Large intestine (tissue), 3 donors: ENCODE data around the gene RABGEF1. TPM values are rescaled to one million over a fixed set of nuclear protein-coding genes. Genes with fewer than 3 reads are reported as not detected.
"Not testable (repeated sequence)": the region's sequence is repeated elsewhere in the genome, so short reads cannot be mapped to it uniquely, and the experiment has no call there.

ENCODE experiments used
- DNase-seq, 2 donors: peaks; one replicate each; pipeline versions ENCODE4 v3.0.0 to v3.0.0-alpha.2; 2013
- H3K27ac ChIP-seq: one replicate; pipeline ENCODE4 v1.5.1; 2013; ENCODE audit warnings: low read length
- H3K27me3 ChIP-seq: 2 replicates; pipeline ENCODE4 v1.6.1; 2013; ENCODE audit warnings: low read length; ENCODE audit not compliant: control insufficient read depth, insufficient read depth
- H3K36me3 ChIP-seq: 2 replicates; pipeline ENCODE4 v1.6.1; 2013; ENCODE audit warnings: low read length; ENCODE audit not compliant: control insufficient read depth, insufficient read depth
- H3K4me1 ChIP-seq: one replicate; pipeline ENCODE4 v1.6.1; 2013; ENCODE audit warnings: low read length; ENCODE audit not compliant: control insufficient read depth, insufficient read depth
- H3K4me3 ChIP-seq: one replicate; pipeline ENCODE4 v1.5.1; 2013; ENCODE audit warnings: low read length
- H3K9me3 ChIP-seq: one replicate; pipeline ENCODE4 v1.6.1; 2013; ENCODE audit warnings: mild to moderate bottlenecking, low read depth, low read length, moderate library complexity; ENCODE audit not compliant: control insufficient read depth
- WGBS: methylation state at CpG from one replicate; pipeline ENCODE4 v1.1.5; 2013; ENCODE audit warnings: low lambda C conversion rate; ENCODE audit not compliant: insufficient coverage; 5-methylcytosine and 5-hydroxymethylcytosine counted together
- polyA plus RNA-seq: library from polyadenylated mRNA; unstranded; fragments of 120-200 nt; gene quantifications from one replicate; pipeline ENCODE4 v1.2.1, GENCODE V29; 2013

Gene RABGEF1
- polyA plus RNA-seq, 1 donor: 25.0 TPM

DNA sequence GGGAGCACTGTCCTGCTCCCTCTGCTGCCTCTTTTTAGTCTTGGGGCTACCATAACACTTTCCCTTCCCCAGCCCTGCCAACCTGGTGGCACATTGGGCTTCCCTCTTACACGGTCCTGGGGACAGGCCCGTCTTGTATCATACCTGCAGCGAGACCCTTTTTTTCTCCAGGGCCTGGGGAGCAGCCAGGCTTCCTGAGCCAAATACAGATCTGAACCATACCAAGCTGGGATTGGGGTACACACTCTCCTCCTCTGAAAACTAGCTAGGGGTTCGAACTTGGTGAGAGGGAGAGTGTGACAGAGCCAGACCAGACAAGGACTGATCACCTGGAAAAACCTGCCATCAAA, 105.5 kb downstream of the RABGEF1 start:
- not testable (repeated sequence) for H3K27ac ChIP-seq, H3K4me3 ChIP-seq, H3K9me3 ChIP-seq, DNase-seq, H3K36me3 ChIP-seq, H3K27me3 ChIP-seq, H3K4me1 ChIP-seq
- WGBS: no CpG with 5 or more reads among the region's 4 CpGs

DNA sequence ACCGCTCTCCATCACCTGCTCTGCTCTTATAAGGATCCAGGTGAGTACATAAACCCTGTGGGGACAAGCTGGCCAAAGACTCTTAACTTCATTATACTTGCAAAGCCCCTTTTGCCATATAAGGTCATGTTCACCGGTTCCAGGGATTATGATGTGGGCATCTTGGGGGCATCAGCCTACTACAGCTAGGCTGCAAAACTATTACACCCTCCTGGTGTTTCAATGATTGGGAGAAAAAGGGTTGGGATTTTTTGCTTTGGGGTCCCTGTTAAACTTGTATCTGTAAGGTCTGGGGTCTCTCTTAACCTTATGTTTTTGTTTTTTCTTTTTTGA, 107.0 kb downstream of the RABGEF1 start:
- DNase-seq, H3K36me3 ChIP-seq, H3K9me3 ChIP-seq, H3K4me3 ChIP-seq, H3K4me1 ChIP-seq, H3K27ac ChIP-seq, H3K27me3 ChIP-seq: not testable (repeated sequence)
- no CpG with 5 or more reads among the region's 2 CpGs for WGBS

DNA sequence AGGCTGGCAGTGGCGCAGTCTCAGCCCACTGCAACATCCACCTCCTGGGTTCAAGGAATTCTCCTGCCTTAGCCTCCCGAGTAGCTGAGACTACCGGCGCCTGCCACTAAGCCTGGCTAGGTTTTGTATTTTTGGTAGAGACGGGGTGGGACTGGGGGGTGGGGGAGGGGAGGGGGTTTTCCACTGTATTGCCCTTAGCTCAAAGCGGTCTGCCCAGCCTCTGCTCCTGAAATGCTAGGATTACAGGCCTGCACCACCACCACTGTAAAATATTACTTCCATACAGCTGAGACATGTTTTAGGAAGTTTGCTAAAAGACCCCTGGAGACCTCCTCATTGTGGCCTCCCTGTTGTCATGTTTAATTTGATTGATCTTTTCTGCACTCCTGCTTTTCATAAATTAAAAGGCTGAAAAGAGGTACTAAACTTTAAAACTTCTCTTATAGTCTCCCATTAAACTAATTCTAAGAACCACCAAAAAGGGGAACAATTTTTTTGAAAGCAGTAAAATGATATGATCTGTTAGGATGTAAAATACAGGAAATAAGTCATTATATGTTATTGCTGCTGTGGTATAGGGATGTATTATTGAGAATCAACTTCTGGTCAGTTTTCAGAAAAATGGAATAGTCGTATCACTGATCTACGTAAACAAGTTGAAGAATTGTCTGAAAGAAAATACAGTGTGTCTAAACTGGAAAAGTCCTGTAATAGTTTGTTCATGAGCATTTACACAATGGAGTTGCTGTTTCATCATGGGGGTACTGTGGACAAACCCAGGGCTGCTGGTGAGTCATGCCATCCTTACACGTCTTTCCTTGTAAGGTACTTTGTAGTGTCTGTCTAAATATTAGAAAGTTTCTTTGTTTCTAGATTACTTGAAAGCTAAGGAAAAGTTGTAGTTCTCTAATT, 107.6 kb downstream of the RABGEF1 start:
- WGBS: 83% methylated on average over 1 of the region's 9 CpGs
- Histone ChIP-seq H3K4me1 (peaks cover 4% of the 10 kb centered on the region), H3K4me3 (no peak overlapping the region), H3K9me3 (no peaks in the 10 kb centered on the region), H3K27me3 (no peaks in the 10 kb centered on the region), H3K36me3 (no peaks in the 10 kb centered on the region), H3K27ac (no peak overlapping the region)
- DNase-seq: no peak

DNA sequence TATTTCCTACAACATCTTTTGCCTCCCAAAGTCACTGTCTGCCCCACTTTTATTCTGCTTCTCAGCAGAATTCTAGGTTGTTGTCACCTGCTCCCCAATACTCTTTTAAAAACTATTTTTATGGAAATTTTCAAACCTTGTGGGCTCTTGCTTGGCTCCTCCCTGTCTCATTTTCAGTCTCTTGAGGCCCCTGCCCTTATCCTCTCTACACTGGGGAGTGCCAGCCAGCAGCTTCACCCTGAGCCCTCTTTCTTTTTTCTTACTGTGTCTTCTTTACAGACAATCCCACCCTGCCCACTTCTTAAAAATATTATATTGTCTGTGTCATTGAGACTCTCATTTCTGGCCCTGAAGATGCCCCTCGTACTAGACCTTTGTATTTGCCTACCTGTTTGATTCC, 118.8 kb downstream of the RABGEF1 start:
- DNase-seq: no peak
- Histone ChIP-seq H3K27ac (no peak overlapping the region), H3K4me3 (no peak overlapping the region), H3K9me3 (no peaks in the 10 kb centered on the region), H3K36me3 (peaks cover 20% of the 10 kb centered on the region), H3K27me3 (no peaks in the 10 kb centered on the region), H3K4me1 (no peaks in the 10 kb centered on the region)
- WGBS: no CpG with 5 or more reads among the region's 1 CpG

DNA sequence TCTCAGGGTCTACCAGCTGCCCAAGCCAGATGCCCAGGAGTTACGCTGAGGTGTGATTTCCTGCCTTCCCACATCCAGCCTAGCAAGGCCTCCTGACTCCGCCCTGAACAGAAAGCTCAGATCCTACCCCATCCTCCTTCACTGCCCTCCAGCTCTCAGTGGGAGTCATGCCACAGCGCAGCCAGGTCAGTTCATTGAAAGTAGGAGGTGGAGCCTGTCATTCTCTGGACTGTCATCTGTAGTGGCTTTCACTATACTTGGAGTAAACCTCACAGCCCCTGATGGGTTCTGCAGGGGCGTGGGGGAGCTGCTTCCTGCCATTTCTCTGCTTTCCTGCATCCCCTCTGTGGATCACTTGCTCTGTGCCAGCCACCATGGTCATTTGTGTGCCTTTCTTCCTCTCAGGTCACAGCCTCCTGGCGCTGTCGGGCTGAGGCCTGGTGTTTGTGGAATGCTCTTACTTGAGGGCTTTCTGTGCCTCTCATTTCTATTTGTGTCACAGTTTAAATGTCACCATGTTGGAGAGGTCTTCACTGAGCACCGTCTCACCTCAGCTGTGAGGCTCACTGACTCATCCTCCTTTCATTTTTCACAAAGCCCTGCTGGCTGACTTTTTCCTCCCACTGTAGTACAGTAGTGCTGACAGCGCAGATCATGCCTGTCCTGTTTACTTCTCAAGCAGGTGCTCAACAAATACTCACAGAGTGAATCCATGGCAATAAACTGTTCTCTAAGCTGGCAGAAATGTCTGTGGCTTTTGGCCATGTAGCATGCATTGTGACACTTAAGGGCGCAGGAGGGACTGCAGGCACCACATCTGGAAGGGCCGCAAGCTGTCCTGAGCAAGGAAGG, 119.5 kb downstream of the RABGEF1 start:
- Histone ChIP-seq H3K36me3 (peaks cover 20% of the 10 kb centered on the region), H3K27ac (no peak overlapping the region), H3K4me1 (no peaks in the 10 kb centered on the region), H3K9me3 (no peaks in the 10 kb centered on the region), H3K4me3 (no peak overlapping the region), H3K27me3 (no peaks in the 10 kb centered on the region)
- WGBS: no CpG with 5 or more reads among the region's 10 CpGs
- no peak for DNase-seq

DNA sequence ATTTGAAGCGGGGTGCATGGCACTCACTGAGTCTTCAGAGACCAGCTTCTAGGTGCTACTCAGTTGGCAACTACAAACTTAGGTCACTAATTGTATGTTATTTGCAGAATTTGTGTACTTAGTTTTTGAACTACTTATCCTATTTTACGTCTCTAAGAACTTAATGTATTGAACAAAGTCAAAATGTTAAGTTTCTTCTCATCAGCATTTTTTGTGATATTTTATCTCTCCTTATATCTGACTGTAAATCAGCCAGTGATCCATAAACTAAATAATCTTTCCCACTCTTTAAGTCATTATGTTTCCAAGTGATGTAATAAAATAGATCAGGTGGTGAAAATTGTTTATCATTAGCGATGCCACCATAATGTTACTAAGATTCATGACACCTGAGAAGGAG, 120.2 kb downstream of the RABGEF1 start:
- peaks cover 20% of the 10 kb centered on the region for H3K36me3 ChIP-seq
- no peak for DNase-seq
- WGBS: no CpG with 5 or more reads among the region's 3 CpGs
- no peak overlapping the region for H3K27ac ChIP-seq
- H3K4me1 ChIP-seq: no peaks in the 10 kb centered on the region
- no peak overlapping the region for H3K4me3 ChIP-seq
- H3K27me3 ChIP-seq: no peaks in the 10 kb centered on the region
- no peaks in the 10 kb centered on the region for H3K9me3 ChIP-seq

Other genes starting within 250 kb of the RABGEF1 start
- gene KCTD7, start 111.9 kb upstream of the RABGEF1 start, polyA plus RNA-seq: 20.1 TPM
- gene TMEM248, start 180.5 kb downstream of the RABGEF1 start, polyA plus RNA-seq: 64.9 TPM